Measurements from ENCODE around the gene CCNB1IP1. TPM values are rescaled to one million over a fixed set of nuclear protein-coding genes. Genes with fewer than 3 reads are reported as not detected.
"Not testable (repeated sequence)": the region's sequence is repeated elsewhere in the genome, so short reads cannot be mapped to it uniquely, and the experiment has no call there.

The CCNB1IP1 gene
- total RNA-seq, 4 donors from 2014 or later, result 21.5 to 52.0 (median 28.4) TPM

DNA sequence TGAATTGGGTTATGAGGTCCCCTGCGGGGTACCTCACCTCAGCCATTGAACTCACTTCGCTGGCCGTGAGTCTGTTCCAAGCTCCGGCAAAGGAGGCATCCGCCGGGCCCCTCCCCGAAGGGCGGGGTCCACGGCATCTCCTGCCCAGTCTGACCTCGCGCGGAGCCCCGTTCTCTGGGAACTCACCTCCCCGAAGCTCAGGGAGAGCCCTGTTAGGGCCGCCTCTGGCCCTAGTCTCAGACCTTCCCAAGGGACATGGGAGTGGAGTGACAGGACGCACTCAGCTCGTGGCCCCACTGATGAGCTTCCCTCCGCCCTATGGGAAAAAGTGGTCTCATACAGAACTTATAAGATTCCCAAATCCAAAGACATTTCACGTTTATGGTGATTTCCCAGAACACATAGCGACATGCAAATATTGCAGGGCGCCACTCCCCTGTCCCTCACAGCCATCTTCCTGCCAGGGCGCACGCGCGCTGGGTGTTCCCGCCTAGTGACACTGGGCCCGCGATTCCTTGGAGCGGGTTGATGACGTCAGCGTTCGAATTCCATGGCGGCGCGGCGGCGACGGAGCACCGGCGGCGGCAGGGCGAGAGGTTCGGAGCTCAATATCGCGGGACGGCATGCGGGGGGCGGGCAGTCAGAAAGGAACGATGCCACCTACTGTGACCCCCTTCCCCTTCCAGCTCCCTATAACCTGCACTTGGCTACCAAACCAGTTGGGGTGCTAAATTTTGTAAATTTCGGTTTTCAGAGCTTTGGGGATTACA lies 10.2 kb upstream of the CCNB1IP1 start, which contains the start of gene PARP2:
PARP2 (plus strand) TSS at position 544 of the 770 bp plus-strand sequence; CDS start at position 551, 7 bp downstream.
- TF ChIP-seq POLR2A (IDR thresholded peaks at IDR 0.05), result peak; percentile 94 to 99
- TF ChIP-seq, protein P1, sequence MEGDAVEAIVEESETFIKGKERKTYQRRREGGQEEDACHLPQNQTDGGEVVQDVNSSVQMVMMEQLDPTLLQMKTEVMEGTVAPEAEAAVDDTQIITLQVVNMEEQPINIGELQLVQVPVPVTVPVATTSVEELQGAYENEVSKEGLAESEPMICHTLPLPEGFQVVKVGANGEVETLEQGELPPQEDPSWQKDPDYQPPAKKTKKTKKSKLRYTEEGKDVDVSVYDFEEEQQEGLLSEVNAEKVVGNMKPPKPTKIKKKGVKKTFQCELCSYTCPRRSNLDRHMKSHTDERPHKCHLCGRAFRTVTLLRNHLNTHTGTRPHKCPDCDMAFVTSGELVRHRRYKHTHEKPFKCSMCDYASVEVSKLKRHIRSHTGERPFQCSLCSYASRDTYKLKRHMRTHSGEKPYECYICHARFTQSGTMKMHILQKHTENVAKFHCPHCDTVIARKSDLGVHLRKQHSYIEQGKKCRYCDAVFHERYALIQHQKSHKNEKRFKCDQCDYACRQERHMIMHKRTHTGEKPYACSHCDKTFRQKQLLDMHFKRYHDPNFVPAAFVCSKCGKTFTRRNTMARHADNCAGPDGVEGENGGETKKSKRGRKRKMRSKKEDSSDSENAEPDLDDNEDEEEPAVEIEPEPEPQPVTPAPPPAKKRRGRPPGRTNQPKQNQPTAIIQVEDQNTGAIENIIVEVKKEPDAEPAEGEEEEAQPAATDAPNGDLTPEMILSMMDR (IDR thresholded peaks at IDR 0.05), result peak in 2 of 6 experiments; percentile 7 to 16
- Histone ChIP-seq H3K36me3 (peaks cover 0 to 7% (median 0%) of the 10 kb centered on the region in 3 donors), H3K4me3 (peak within 1 kb of the TSS; percentile 66 to 80 (median 71)), H3K9me3 (no peaks in the 10 kb centered on the region), H3K27me3 (no peaks in the 10 kb centered on the region), H3K27ac (peak within 1 kb of the TSS; percentile 89 to 94 (median 90)), H3K4me1 (peaks cover 0 to 5% (median 0%) of the 10 kb centered on the region in 4 donors)
- peak; percentile 92 to 97 (median 96) for DNase-seq

DNA sequence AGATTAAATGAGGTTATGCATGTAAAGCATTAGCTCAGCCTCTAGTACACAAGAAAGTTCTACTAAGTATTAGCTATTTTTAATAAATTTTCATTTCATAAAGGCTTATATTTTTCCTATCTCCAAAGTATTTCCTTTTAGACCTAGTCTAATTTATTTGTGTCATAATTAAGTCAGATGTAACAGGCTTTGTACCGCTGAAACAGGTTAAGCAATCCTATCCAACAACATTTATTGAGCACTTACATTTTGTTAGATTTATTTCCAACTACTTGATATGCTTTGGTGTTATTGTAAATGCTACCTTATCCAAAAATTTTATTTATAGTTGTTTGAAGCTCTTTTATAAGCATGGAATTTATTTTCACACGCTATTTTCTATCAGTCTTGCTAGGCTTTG lies 8.6 kb upstream of the CCNB1IP1 start:
- no peak for TF ChIP-seq POLR2A (IDR thresholded peaks at IDR 0.05)
- TF ChIP-seq, protein P1 (IDR thresholded peaks at IDR 0.05), result no peak
- H3K4me3 ChIP-seq, result no peak overlapping the region
- no peaks in the 10 kb centered on the region for H3K9me3 ChIP-seq
- no peaks in the 10 kb centered on the region for H3K27me3 ChIP-seq
- H3K36me3 ChIP-seq, result no peaks in the 10 kb centered on the region
- DNase-seq, result no peak
- H3K27ac ChIP-seq, result peak overlapping the region in 2 of 4 donors; percentile 90 to 91
- H3K4me1 ChIP-seq, result peaks cover 0 to 5% (median 0%) of the 10 kb centered on the region in 4 donors

DNA sequence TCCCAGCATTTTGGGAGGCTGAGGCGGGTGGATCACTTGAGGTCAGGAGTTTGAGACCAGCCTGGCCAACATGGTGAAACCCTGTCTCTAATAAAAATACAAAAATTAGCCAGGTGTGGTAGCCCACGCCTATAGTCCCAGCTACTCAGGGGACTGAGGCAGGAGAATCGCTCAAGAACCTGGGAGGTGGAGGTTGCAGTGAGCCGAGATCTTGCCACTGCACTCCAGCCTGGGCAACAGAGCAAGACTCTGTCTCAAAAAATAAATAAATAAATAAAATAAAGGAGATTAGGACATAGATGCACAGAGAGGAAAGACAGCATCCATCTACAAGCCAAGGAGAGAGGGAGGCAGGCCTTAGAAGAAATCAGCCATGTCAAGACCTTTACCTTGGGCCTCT lies 8.0 kb upstream of the CCNB1IP1 start:
- not testable (repeated sequence) for H3K9me3 ChIP-seq, H3K36me3 ChIP-seq, H3K27me3 ChIP-seq, DNase-seq, H3K27ac ChIP-seq, H3K4me3 ChIP-seq, H3K4me1 ChIP-seq

DNA sequence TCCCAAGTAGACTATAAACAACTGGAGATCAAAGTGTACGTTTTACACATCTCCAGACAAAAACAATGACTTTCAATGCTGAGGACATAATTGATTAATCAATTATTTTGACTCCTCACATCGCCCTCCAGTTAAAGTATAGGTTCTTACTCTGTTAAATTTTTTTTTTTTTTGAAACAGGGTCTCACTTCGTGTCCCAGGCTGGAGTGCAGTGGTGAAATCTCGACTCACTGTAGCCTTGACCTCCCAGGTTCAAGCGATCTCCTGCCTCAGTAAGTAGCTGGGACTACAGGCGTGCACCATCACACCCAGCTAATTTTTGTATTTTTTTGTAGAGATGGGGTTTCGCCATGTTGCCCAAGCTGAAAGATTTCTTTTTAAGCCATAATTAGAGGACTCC lies 938 bp upstream of the CCNB1IP1 start:
- peak overlapping the region in 2 of 4 donors; percentile 78 to 85 for H3K27ac ChIP-seq
- no peaks in the 10 kb centered on the region for H3K27me3 ChIP-seq
- H3K4me3 ChIP-seq, result no peak overlapping the region
- no peaks in the 10 kb centered on the region for H3K9me3 ChIP-seq
- H3K4me1 ChIP-seq, result peaks cover 0 to 3% (median 1%) of the 10 kb centered on the region in 4 donors
- no peak for TF ChIP-seq POLR2A (IDR thresholded peaks at IDR 0.05)
- TF ChIP-seq, protein P1 (IDR thresholded peaks at IDR 0.05), result no peak
- no peaks in the 10 kb centered on the region for H3K36me3 ChIP-seq
- DNase-seq, result no peak

DNA sequence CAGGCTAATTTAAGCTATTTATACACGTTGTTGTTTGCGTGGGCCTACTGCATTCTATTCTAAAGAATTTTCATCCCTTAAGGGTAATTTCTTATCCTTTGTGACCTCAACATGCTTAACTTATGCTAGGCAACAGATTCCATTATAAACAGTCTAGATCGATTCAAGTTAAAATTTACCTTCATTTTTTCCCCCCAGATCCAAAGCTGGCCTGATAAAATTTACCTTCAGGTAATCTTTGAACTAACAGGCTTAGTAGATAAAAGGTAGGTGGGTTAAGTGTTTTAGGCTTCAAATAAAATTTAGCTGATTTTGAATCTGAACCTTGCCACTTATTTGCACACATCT lies 389 bp upstream of the CCNB1IP1 start:
- Histone ChIP-seq H3K27ac (peak overlapping the region; percentile 70 to 85 (median 78)), H3K27me3 (no peaks in the 10 kb centered on the region), H3K36me3 (peaks cover 0 to 2% (median 0%) of the 10 kb centered on the region in 3 donors), H3K9me3 (no peaks in the 10 kb centered on the region), H3K4me3 (peak overlapping the region; percentile 46 to 65 (median 62)), H3K4me1 (peaks cover 0 to 3% (median 1%) of the 10 kb centered on the region in 4 donors)
- TF ChIP-seq, protein P1 (IDR thresholded peaks at IDR 0.05), result no peak
- TF ChIP-seq POLR2A (IDR thresholded peaks at IDR 0.05), result no peak
- DNase-seq, result no peak

DNA sequence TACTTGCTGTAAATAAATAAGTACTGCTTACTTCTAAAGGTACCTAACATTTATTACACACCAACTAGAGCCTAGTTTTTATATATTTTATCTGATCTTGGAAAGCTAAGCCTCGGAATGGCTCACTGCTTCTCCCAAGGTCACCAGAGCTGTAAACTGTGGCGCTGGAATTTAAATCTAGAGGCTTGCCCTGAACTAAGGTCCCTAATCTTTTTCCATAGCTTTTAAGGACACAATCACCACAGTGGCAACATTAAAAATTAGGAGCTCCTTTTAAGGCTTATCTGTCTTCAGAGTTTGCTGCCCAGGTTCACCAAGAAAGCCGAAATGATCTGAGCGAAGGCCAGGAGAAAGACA lies 670 bp downstream of the CCNB1IP1 start:
- DNase-seq, result no peak
- H3K27ac ChIP-seq, result peak overlapping the region; percentile 70 to 85 (median 78)
- H3K9me3 ChIP-seq, result no peaks in the 10 kb centered on the region
- H3K4me1 ChIP-seq, result peaks cover 0 to 3% (median 1%) of the 10 kb centered on the region in 4 donors
- H3K36me3 ChIP-seq, result peaks cover 0 to 4% (median 0%) of the 10 kb centered on the region in 3 donors
- no peak for TF ChIP-seq POLR2A (IDR thresholded peaks at IDR 0.05)
- TF ChIP-seq, protein P1 (IDR thresholded peaks at IDR 0.05), result no peak
- no peaks in the 10 kb centered on the region for H3K27me3 ChIP-seq
- H3K4me3 ChIP-seq, result peak overlapping the region; percentile 46 to 65 (median 62)

Measured in Peyer's patch (tissue), 4 donors.